C4-2B (cell line): ENCODE measurements around the gene GATA1.

Experiments
- ZFX ChIP-seq: fragments of 450-650 bp; IDR thresholded peaks from 2 replicates; pipeline ENCODE4 v1.6.1; 2017
- TF ChIP-seq, protein P1 (sequence below): fragments of 450-650 bp; conservative IDR thresholded peaks from 2 replicates; pipeline ENCODE4 v1.5.1; 2017; ENCODE audit warnings: mild to moderate bottlenecking

DNA sequence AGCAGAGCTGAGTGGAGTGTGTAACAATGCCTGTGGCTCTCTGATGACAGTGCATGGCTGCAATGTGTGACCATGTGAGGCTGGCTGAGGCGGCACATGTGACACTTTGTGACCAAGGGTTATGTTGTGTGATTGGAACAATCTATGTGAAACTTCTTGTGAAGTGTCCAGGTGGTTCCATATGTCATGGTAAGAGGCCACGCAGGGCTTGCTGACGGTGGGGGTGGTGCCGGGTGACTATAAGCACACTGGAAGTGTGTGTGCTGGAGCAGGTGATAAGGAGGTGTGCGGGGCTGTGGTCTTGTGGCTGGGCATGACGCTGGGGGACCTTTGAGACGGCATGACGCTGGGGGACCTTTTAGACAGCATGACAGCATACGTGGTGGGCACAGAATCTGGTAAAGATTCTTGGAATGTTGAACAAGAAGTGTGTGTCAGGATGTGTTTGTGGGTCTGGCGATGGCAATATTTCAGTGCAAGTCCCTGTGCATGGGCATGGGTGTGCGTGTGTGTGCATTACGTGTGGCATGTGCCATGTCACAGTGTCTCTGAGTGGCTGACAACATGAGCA is 8.0 kb downstream of the GATA1 start:
- TF ChIP-seq, protein P1, sequence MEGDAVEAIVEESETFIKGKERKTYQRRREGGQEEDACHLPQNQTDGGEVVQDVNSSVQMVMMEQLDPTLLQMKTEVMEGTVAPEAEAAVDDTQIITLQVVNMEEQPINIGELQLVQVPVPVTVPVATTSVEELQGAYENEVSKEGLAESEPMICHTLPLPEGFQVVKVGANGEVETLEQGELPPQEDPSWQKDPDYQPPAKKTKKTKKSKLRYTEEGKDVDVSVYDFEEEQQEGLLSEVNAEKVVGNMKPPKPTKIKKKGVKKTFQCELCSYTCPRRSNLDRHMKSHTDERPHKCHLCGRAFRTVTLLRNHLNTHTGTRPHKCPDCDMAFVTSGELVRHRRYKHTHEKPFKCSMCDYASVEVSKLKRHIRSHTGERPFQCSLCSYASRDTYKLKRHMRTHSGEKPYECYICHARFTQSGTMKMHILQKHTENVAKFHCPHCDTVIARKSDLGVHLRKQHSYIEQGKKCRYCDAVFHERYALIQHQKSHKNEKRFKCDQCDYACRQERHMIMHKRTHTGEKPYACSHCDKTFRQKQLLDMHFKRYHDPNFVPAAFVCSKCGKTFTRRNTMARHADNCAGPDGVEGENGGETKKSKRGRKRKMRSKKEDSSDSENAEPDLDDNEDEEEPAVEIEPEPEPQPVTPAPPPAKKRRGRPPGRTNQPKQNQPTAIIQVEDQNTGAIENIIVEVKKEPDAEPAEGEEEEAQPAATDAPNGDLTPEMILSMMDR, result no peak
- no peak for TF ChIP-seq ZFX
